Measurements from ENCODE around the gene RAD51B.

- TF ChIP-seq POLR2A (IDR thresholded peaks at IDR 0.05; ENCODE audit: borderline replicate concordance, extremely low read depth, insufficient read depth, insufficient read length) (no peak), POLR2AphosphoS5 (IDR thresholded peaks at IDR 0.05; ENCODE audit: low read depth, low read length) (no peak), CTCF (IDR thresholded peaks at IDR 0.05 in 2 of 3, conservative IDR thresholded peaks at IDR 0.05 in 1 of 3; ENCODE audit: borderline replicate concordance in 1 of 3, insufficient read depth in 1 of 3, low read depth in 2 of 3, low read length in 2 of 3) (no peak), RAD21 (IDR thresholded peaks at IDR 0.05; ENCODE audit: low read depth) (no peak), ZNF274 (IDR thresholded peaks at IDR 0.05; ENCODE audit: low read depth, low read length) (no peak), YY1 (IDR thresholded peaks at IDR 0.05; ENCODE audit: extremely low read depth, insufficient replicate concordance, low read depth, low read length) (no peak)
Observed at GRCh38 chr14:67856827-67857226, 37.2 kb downstream of the RAD51B start.

Data from HCT116 (cell line).